Measurements from ENCODE around the gene FAM83C. TPM values are rescaled to one million over a fixed set of nuclear protein-coding genes. Genes with fewer than 3 reads are reported as not detected.
A peak's percentile ranks its signal among the peaks of the same experiment; 100 is the strongest.

The FAM83C gene
- polyA plus RNA-seq, 1 of the 3 experiments (the other 2 are of a cell fraction), result not detected

DNA sequence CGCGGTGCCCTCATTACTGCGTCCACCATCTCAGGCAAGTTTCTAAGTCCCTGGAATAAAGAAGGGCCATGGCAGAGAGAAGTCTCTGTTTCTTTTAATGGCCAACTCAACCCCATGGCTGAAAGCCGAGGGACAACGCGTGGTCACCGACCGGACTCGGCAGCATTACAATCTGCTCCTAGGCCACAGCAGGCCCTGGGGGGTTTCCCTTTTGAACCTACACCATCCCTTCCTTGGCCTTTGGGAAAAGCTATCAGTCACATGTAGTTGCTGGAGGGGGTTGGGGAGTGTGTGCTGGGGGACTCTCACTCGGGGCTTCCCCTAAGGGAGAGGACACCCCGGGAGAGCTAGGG, 11.1 kb upstream of the FAM83C start:
- H3K4me1 ChIP-seq (ENCODE audit: control insufficient read depth in 1 of 2, insufficient read depth in 2 of 2, low read depth in 1 of 2, low read length in 1 of 2), result peaks cover 29 to 51% of the 10 kb centered on the region in 2 experiments; a peak in 3 of 4 replicates
- no peaks in the 10 kb centered on the region for H3K36me3 ChIP-seq (replicated peaks in 1 of 2; ENCODE audit: control insufficient read depth in 1 of 2, insufficient read depth in 2 of 2, low read length in 1 of 2)
- ChIA-PET POLR2A (interaction anchor here (2.5 kb wide), 1 partner anchor 151 kb away, joined by 6 read pairs; the partner anchor contains the start of gene CEP250), CTCF (interaction anchor here (0.5 to 16.5 kb wide), 26 partner anchors 8 to 160 kb away, joined by 3 to 323 read pairs (median 8); partner anchors contain the start of genes CEP250, EIF6 and GDF5)
- peak overlapping the region in 1 of 2 experiments; percentile 97; a peak in 2 of 4 replicates for H3K27ac ChIP-seq (ENCODE audit: low read depth in 2 of 2, low read length in 1 of 2)
- 78% methylated on average over 11 of the region's 11 CpGs for WGBS (ENCODE audit: low lambda C conversion rate)
- H3K9me2 ChIP-seq, result no peaks in the 10 kb centered on the region
- H3F3A ChIP-seq (replicated peaks; ENCODE audit: insufficient read depth), result peaks cover 37% of the 10 kb centered on the region
- DNase-seq, result no peak
- H3K9me3 ChIP-seq, result no peaks in the 10 kb centered on the region
- H4K20me1 ChIP-seq (ENCODE audit: insufficient read depth), result no peaks in the 10 kb centered on the region
- H2AFZ ChIP-seq (ENCODE audit: low read depth), result no peak overlapping the region
- H3K9ac ChIP-seq, result peak overlapping the region; percentile 30
- no peaks in the 10 kb centered on the region for H3K79me2 ChIP-seq (ENCODE audit: insufficient read depth)
- H3K27me3 ChIP-seq (ENCODE audit: insufficient read depth), result no peaks in the 10 kb centered on the region
- no peak for TF ChIP-seq MEF2A (IDR thresholded peaks at IDR 0.05; ENCODE audit: borderline replicate concordance, low read depth)
- TF ChIP-seq, protein P1, sequence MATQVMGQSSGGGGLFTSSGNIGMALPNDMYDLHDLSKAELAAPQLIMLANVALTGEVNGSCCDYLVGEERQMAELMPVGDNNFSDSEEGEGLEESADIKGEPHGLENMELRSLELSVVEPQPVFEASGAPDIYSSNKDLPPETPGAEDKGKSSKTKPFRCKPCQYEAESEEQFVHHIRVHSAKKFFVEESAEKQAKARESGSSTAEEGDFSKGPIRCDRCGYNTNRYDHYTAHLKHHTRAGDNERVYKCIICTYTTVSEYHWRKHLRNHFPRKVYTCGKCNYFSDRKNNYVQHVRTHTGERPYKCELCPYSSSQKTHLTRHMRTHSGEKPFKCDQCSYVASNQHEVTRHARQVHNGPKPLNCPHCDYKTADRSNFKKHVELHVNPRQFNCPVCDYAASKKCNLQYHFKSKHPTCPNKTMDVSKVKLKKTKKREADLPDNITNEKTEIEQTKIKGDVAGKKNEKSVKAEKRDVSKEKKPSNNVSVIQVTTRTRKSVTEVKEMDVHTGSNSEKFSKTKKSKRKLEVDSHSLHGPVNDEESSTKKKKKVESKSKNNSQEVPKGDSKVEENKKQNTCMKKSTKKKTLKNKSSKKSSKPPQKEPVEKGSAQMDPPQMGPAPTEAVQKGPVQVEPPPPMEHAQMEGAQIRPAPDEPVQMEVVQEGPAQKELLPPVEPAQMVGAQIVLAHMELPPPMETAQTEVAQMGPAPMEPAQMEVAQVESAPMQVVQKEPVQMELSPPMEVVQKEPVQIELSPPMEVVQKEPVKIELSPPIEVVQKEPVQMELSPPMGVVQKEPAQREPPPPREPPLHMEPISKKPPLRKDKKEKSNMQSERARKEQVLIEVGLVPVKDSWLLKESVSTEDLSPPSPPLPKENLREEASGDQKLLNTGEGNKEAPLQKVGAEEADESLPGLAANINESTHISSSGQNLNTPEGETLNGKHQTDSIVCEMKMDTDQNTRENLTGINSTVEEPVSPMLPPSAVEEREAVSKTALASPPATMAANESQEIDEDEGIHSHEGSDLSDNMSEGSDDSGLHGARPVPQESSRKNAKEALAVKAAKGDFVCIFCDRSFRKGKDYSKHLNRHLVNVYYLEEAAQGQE (IDR thresholded peaks at IDR 0.05; ENCODE audit: low read depth, low read length), result no peak
- no peak for TF ChIP-seq MAX (IDR thresholded peaks at IDR 0.05; ENCODE audit: low read depth)
- TF ChIP-seq RFX5 (IDR thresholded peaks at IDR 0.05; ENCODE audit: low read length), result no peak
- no peak for TF ChIP-seq RAD21 (IDR thresholded peaks at IDR 0.05; ENCODE audit: low read length)
- TF ChIP-seq MXI1 (IDR thresholded peaks at IDR 0.05; ENCODE audit: low read depth, low read length), result no peak
- TF ChIP-seq POLR2AphosphoS5 (IDR thresholded peaks at IDR 0.05; ENCODE audit: low read depth, low read length), result no peak
- no peak for TF ChIP-seq SIN3A (IDR thresholded peaks at IDR 0.05; ENCODE audit: borderline replicate concordance, low read depth, low read length)
- TF ChIP-seq YY1 (IDR thresholded peaks at IDR 0.05; ENCODE audit: low read depth), result no peak
- TF ChIP-seq, protein P2, sequence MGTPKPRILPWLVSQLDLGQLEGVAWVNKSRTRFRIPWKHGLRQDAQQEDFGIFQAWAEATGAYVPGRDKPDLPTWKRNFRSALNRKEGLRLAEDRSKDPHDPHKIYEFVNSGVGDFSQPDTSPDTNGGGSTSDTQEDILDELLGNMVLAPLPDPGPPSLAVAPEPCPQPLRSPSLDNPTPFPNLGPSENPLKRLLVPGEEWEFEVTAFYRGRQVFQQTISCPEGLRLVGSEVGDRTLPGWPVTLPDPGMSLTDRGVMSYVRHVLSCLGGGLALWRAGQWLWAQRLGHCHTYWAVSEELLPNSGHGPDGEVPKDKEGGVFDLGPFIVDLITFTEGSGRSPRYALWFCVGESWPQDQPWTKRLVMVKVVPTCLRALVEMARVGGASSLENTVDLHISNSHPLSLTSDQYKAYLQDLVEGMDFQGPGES (IDR thresholded peaks at IDR 0.05; ENCODE audit: low read depth, low read length), result no peak
- TF ChIP-seq FOXJ3 (CRISPR knock-in tag; IDR thresholded peaks at IDR 0.05), result no peak
- no peak for TF ChIP-seq TCF12 (IDR thresholded peaks at IDR 0.05)
- TF ChIP-seq GATA2 (CRISPR knock-in tag; IDR thresholded peaks at IDR 0.05), result no peak
- H3K4me3 ChIP-seq (ENCODE audit: low read depth in 2 of 2, low read length in 1 of 2), result no peak overlapping the region
- H3K4me2 ChIP-seq, result 0 out of 2 replicates have a peak overlapping the region, but pooled peaks have one; percentile 8

All from SK-N-SH (cell line).